ENCODE measurements around the gene AGAP1. TPM values are rescaled to one million over a fixed set of nuclear protein-coding genes. Genes with fewer than 3 reads are reported as not detected.

The AGAP1 gene
- total RNA-seq, 2 experiments from 2014 or later, result not detected

- BruUV-seq (replicated peaks), result no TSS peak
- H3K4me1 ChIP-seq (ENCODE audit: insufficient read depth, low read length, poor library complexity, severe bottlenecking), result no peaks in the 10 kb centered on the region
- intact Hi-C loops (cut with micrococcal nuclease; ENCODE audit: unreplicated experiment), result no loop called here
- H3K9me3 ChIP-seq (ENCODE audit: low read length), result no peaks in the 10 kb centered on the region
- no peaks in the 10 kb centered on the region for H3K36me3 ChIP-seq (ENCODE audit: insufficient read depth, low read length)
- H3K27ac ChIP-seq (ENCODE audit: low read depth, low read length, poor library complexity, severe bottlenecking), result no peak overlapping the region
- H4K20me1 ChIP-seq (ENCODE audit: insufficient read depth, low read length), result no peaks in the 10 kb centered on the region
- CTCF ChIA-PET (ENCODE audit: unreplicated experiment), result no interaction called here
- no peak overlapping the region for H3K4me2 ChIP-seq (ENCODE audit: low read length)
- POLR2A ChIA-PET, result interaction anchor here (0.7 to 1.4 kb wide), 2 partner anchors 12 to 14 kb away, joined by 3 read pairs; no protein-coding TSS in a partner anchor
- H3K79me2 ChIP-seq (ENCODE audit: insufficient read depth, low read depth, low read length), result no peaks in the 10 kb centered on the region
- no peak for TF ChIP-seq CTCF (conservative IDR thresholded peaks at IDR 0.05; ENCODE audit: low read length)
- TF ChIP-seq EZH2phosphoT487 (IDR thresholded peaks at IDR 0.05; ENCODE audit: borderline replicate concordance, low read depth, low read length), result no peak
- no peak overlapping the region for H3K4me3 ChIP-seq (ENCODE audit: low read depth, low read length, poor library complexity, severe bottlenecking)
- H2AFZ ChIP-seq (ENCODE audit: low read length), result no peak overlapping the region
- no peaks in the 10 kb centered on the region for H3K9me2 ChIP-seq (ENCODE audit: insufficient read depth, low read length)
- DNase-seq (ENCODE audit: low spot score), result no peak
These were observed 371.1 kb downstream of the AGAP1 start for GRCh38 chr2:235864733-235865515.

- no peaks in the 10 kb centered on the region for H3K9me3 ChIP-seq (ENCODE audit: low read length)
- CTCF ChIA-PET (ENCODE audit: unreplicated experiment), result no interaction called here
These were observed 372.5 kb downstream of the AGAP1 start for GRCh38 chr2:235866373-235866772.

More at GRCh38 chr2:235866373-235866772, 372.5 kb downstream of the AGAP1 start:
- Histone ChIP-seq H3K4me1 (ENCODE audit: insufficient read depth, low read length, poor library complexity, severe bottlenecking) (no peaks in the 10 kb centered on the region), H2AFZ (ENCODE audit: low read length) (no peak overlapping the region), H3K4me3 (ENCODE audit: low read depth, low read length, poor library complexity, severe bottlenecking) (no peak overlapping the region), H3K27ac (ENCODE audit: low read depth, low read length, poor library complexity, severe bottlenecking) (no peak overlapping the region), H3K79me2 (ENCODE audit: insufficient read depth, low read depth, low read length) (no peaks in the 10 kb centered on the region), H3K4me2 (ENCODE audit: low read length) (no peak overlapping the region), H3K36me3 (ENCODE audit: insufficient read depth, low read length) (no peaks in the 10 kb centered on the region), H4K20me1 (ENCODE audit: insufficient read depth, low read length) (no peaks in the 10 kb centered on the region), H3K9me2 (ENCODE audit: insufficient read depth, low read length) (no peaks in the 10 kb centered on the region)
- no peak for DNase-seq (ENCODE audit: low spot score)
- TF ChIP-seq EZH2phosphoT487 (IDR thresholded peaks at IDR 0.05; ENCODE audit: borderline replicate concordance, low read depth, low read length) (no peak), CTCF (conservative IDR thresholded peaks at IDR 0.05; ENCODE audit: low read length) (no peak)
- BruUV-seq (replicated peaks), result no TSS peak
- POLR2A ChIA-PET, result interaction anchor here (1.4 kb wide), 1 partner anchor 11 kb away, joined by 3 read pairs; no protein-coding TSS in a partner anchor
- intact Hi-C loops (cut with micrococcal nuclease; ENCODE audit: unreplicated experiment), result no loop called here

Measured in OCI-LY7 (cell line).